ENCODE measurements around the gene PASD1.

PASD1 gene

GRCh38 chrX:151609222-151609621 lies 45.7 kb downstream of the PASD1 start:
- no peak overlapping the region for H3K4me3 ChIP-seq (ENCODE audit: low read length in 2 of 2)
- H3K36me3 ChIP-seq (ENCODE audit: control insufficient read depth in 2 of 2, insufficient read depth in 2 of 2, low read length in 2 of 2), result no peaks in the 10 kb centered on the region
- no peaks in the 10 kb centered on the region for H3K9me3 ChIP-seq (ENCODE audit: control insufficient read depth in 2 of 2, low read length in 2 of 2)
- peaks cover 0 to 4% of the 10 kb centered on the region in 2 donors for H3K27me3 ChIP-seq (ENCODE audit: control insufficient read depth in 2 of 2, insufficient read depth in 2 of 2, low read length in 2 of 2)
- H3K4me1 ChIP-seq (ENCODE audit: control insufficient read depth in 2 of 2, insufficient read depth in 2 of 2, low read length in 2 of 2), result no peaks in the 10 kb centered on the region
- no peak overlapping the region for H3K27ac ChIP-seq (ENCODE audit: low read depth in 2 of 2, low read length in 2 of 2)
- H3K9ac ChIP-seq (ENCODE audit: low read depth in 1 of 2, low read length in 2 of 2), result no peak overlapping the region

DNA sequence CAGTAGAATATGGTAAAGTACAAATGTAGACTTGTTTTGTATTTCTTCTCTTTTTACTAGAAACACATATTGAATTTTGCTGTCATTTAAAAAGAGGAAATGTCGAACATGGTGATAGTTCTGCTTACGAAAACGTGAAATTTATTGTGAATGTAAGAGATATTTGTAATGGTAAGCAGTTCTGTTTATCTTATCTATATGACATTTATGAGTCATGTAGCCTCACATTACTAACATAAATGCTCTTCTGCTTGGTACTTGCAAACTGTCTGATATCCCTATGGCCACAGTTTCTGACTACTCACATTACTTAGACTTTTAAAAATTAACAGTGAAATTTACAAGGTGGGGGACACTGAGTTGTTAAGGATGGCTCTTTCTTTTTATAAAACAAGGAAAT lies 57.9 kb downstream of the PASD1 start:
- Histone ChIP-seq H3K9ac (ENCODE audit: low read depth in 1 of 2, low read length in 2 of 2) (no peak overlapping the region), H3K9me3 (ENCODE audit: control insufficient read depth in 2 of 2, low read length in 2 of 2) (no peaks in the 10 kb centered on the region), H3K4me1 (ENCODE audit: control insufficient read depth in 2 of 2, insufficient read depth in 2 of 2, low read length in 2 of 2) (no peaks in the 10 kb centered on the region), H3K27ac (ENCODE audit: low read depth in 2 of 2, low read length in 2 of 2) (no peak overlapping the region), H3K36me3 (ENCODE audit: control insufficient read depth in 2 of 2, insufficient read depth in 2 of 2, low read length in 2 of 2) (no peaks in the 10 kb centered on the region), H3K4me3 (ENCODE audit: low read length in 2 of 2) (no peak overlapping the region), H3K27me3 (ENCODE audit: control insufficient read depth in 2 of 2, insufficient read depth in 2 of 2, low read length in 2 of 2) (no peaks in the 10 kb centered on the region)

- H3K27me3 ChIP-seq (ENCODE audit: control insufficient read depth in 2 of 2, insufficient read depth in 2 of 2, low read length in 2 of 2), result no peaks in the 10 kb centered on the region
- H3K4me3 ChIP-seq (ENCODE audit: low read length in 2 of 2), result no peak overlapping the region
- H3K4me1 ChIP-seq (ENCODE audit: control insufficient read depth in 2 of 2, insufficient read depth in 2 of 2, low read length in 2 of 2), result no peaks in the 10 kb centered on the region
- H3K9ac ChIP-seq (ENCODE audit: low read depth in 1 of 2, low read length in 2 of 2), result no peak overlapping the region
- no peaks in the 10 kb centered on the region for H3K9me3 ChIP-seq (ENCODE audit: control insufficient read depth in 2 of 2, low read length in 2 of 2)
- no peak overlapping the region for H3K27ac ChIP-seq (ENCODE audit: low read depth in 2 of 2, low read length in 2 of 2)
- H3K36me3 ChIP-seq (ENCODE audit: control insufficient read depth in 2 of 2, insufficient read depth in 2 of 2, low read length in 2 of 2), result no peaks in the 10 kb centered on the region
These were observed 61.2 kb downstream of the PASD1 start for GRCh38 chrX:151624677-151625076.

GRCh38 chrX:151631822-151632221 lies 68.3 kb downstream of the PASD1 start:
- Histone ChIP-seq H3K27me3 (ENCODE audit: control insufficient read depth in 2 of 2, insufficient read depth in 2 of 2, low read length in 2 of 2) (no peaks in the 10 kb centered on the region), H3K4me1 (ENCODE audit: control insufficient read depth in 2 of 2, insufficient read depth in 2 of 2, low read length in 2 of 2) (no peaks in the 10 kb centered on the region), H3K36me3 (ENCODE audit: control insufficient read depth in 2 of 2, insufficient read depth in 2 of 2, low read length in 2 of 2) (no peaks in the 10 kb centered on the region), H3K9me3 (ENCODE audit: control insufficient read depth in 2 of 2, low read length in 2 of 2) (no peaks in the 10 kb centered on the region), H3K9ac (ENCODE audit: low read depth in 1 of 2, low read length in 2 of 2) (no peak overlapping the region), H3K27ac (ENCODE audit: low read depth in 2 of 2, low read length in 2 of 2) (no peak overlapping the region), H3K4me3 (ENCODE audit: low read length in 2 of 2) (no peak overlapping the region)

DNA sequence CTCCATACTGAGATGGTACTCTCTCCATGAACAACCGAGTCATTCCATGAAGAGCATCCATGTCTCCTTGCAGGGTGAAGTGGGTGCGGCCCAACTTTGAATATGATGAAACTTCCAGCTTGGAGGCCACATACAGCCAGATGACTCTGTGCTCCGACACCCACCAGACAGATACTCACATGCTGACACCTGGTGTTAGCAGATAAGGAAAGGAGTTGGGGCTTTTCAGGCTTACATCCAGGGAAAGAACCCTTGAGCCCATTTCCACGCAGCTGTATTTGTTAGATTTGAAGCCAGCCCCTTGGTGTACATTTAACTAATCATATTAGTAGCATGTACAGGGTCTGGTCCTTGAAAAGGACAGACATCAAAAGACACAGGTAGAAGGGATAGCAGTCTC lies 69.7 kb downstream of the PASD1 start:
- Histone ChIP-seq H3K4me3 (ENCODE audit: low read length in 2 of 2) (no peak overlapping the region), H3K27me3 (ENCODE audit: control insufficient read depth in 2 of 2, insufficient read depth in 2 of 2, low read length in 2 of 2) (no peaks in the 10 kb centered on the region), H3K36me3 (ENCODE audit: control insufficient read depth in 2 of 2, insufficient read depth in 2 of 2, low read length in 2 of 2) (no peaks in the 10 kb centered on the region), H3K9ac (ENCODE audit: low read depth in 1 of 2, low read length in 2 of 2) (no peak overlapping the region), H3K9me3 (ENCODE audit: control insufficient read depth in 2 of 2, low read length in 2 of 2) (no peaks in the 10 kb centered on the region), H3K4me1 (ENCODE audit: control insufficient read depth in 2 of 2, insufficient read depth in 2 of 2, low read length in 2 of 2) (no peaks in the 10 kb centered on the region), H3K27ac (ENCODE audit: low read depth in 2 of 2, low read length in 2 of 2) (no peak overlapping the region)

DNA sequence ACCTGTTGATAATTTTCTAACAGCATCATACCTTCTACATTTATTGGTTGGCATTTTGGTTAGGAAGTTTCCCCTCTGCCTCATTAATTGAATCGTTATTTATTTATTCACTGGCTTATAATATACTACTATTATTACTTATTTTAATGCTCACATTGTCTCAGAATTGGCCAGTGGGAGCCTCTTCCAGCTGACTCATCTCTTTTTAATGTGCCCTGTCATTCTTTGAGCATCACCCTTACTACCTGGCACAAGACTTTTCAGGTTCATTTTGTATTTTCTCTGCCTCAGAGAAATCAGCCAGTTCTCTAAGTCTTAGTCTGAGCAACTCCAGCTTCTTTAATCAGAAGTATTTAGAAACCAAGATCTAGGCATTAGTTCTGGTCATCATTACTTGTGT lies 71.5 kb downstream of the PASD1 start:
- Histone ChIP-seq H3K27me3 (ENCODE audit: control insufficient read depth in 2 of 2, insufficient read depth in 2 of 2, low read length in 2 of 2) (no peaks in the 10 kb centered on the region), H3K9ac (ENCODE audit: low read depth in 1 of 2, low read length in 2 of 2) (no peak overlapping the region), H3K27ac (ENCODE audit: low read depth in 2 of 2, low read length in 2 of 2) (no peak overlapping the region), H3K36me3 (ENCODE audit: control insufficient read depth in 2 of 2, insufficient read depth in 2 of 2, low read length in 2 of 2) (no peaks in the 10 kb centered on the region), H3K4me3 (ENCODE audit: low read length in 2 of 2) (no peak overlapping the region), H3K9me3 (ENCODE audit: control insufficient read depth in 2 of 2, low read length in 2 of 2) (no peaks in the 10 kb centered on the region), H3K4me1 (ENCODE audit: control insufficient read depth in 2 of 2, insufficient read depth in 2 of 2, low read length in 2 of 2) (no peaks in the 10 kb centered on the region)

DNA sequence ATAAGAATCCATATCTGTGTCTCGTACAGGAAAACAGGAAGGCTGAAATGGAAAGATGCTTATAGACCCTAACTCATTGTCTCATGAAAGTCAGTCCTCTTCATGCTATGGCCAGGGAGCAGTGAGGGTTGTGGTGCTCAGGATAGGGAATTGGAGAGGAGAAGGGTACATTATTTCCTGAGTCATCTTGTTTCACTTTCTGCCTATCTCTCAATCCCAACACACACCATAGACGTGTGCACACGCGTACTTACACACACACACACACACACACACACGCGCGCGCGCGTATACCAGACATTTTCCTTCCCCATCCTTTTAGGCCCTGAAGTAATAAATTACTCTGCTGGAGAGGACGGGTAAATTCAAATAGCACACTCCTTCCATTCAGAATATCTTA lies 78.1 kb downstream of the PASD1 start:
- Histone ChIP-seq H3K27me3 (ENCODE audit: control insufficient read depth in 2 of 2, insufficient read depth in 2 of 2, low read length in 2 of 2) (peaks cover 0 to 3% of the 10 kb centered on the region in 2 donors), H3K4me1 (ENCODE audit: control insufficient read depth in 2 of 2, insufficient read depth in 2 of 2, low read length in 2 of 2) (no peaks in the 10 kb centered on the region), H3K4me3 (ENCODE audit: low read length in 2 of 2) (no peak overlapping the region), H3K9me3 (ENCODE audit: control insufficient read depth in 2 of 2, low read length in 2 of 2) (no peaks in the 10 kb centered on the region), H3K27ac (ENCODE audit: low read depth in 2 of 2, low read length in 2 of 2) (no peak overlapping the region), H3K9ac (ENCODE audit: low read depth in 1 of 2, low read length in 2 of 2) (no peak overlapping the region), H3K36me3 (ENCODE audit: control insufficient read depth in 2 of 2, insufficient read depth in 2 of 2, low read length in 2 of 2) (no peaks in the 10 kb centered on the region)

DNA sequence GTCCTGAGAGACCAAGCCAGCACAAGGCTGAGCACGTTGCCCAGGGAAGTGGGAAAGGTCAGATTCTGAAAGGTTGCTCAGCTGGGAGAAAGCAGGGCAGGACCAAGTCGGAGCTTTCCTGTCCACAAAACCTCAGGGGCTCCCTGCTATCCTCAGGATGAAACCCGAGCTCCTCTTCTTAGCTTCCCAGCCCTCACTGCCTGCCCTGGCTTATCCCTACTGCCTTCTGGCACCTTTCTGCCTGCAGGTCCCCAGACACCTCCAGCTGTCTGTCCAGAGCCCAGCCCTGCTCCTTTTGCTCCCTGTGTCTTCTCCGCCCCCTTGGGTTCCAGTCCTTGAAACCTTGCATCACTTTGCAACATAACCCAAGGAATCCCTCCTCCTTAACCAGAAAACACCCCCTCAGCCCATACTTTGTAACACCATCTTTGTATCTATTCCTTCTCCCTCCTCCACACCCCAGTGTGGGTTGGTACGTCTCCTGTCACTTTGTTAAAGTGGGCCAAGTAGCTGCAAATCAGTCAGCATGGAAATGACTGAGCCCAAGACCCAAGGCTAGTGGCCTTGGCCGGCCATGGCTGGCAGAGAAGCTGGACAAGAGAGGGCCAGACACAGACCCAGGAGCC lies 111.8 kb downstream of the PASD1 start:
- Histone ChIP-seq H3K27me3 (ENCODE audit: control insufficient read depth in 2 of 2, insufficient read depth in 2 of 2, low read length in 2 of 2) (peaks cover 0 to 6% of the 10 kb centered on the region in 2 donors), H3K27ac (ENCODE audit: low read depth in 2 of 2, low read length in 2 of 2) (no peak overlapping the region), H3K4me1 (ENCODE audit: control insufficient read depth in 2 of 2, insufficient read depth in 2 of 2, low read length in 2 of 2) (no peaks in the 10 kb centered on the region), H3K9me3 (ENCODE audit: control insufficient read depth in 2 of 2, low read length in 2 of 2) (no peaks in the 10 kb centered on the region), H3K36me3 (ENCODE audit: control insufficient read depth in 2 of 2, insufficient read depth in 2 of 2, low read length in 2 of 2) (no peaks in the 10 kb centered on the region), H3K9ac (ENCODE audit: low read depth in 1 of 2, low read length in 2 of 2) (no peak overlapping the region), H3K4me3 (ENCODE audit: low read length in 2 of 2) (no peak overlapping the region)

- Histone ChIP-seq H3K4me3 (ENCODE audit: low read length in 2 of 2) (no peak overlapping the region), H3K27me3 (ENCODE audit: control insufficient read depth in 2 of 2, insufficient read depth in 2 of 2, low read length in 2 of 2) (peaks cover 0 to 6% of the 10 kb centered on the region in 2 donors), H3K4me1 (ENCODE audit: control insufficient read depth in 2 of 2, insufficient read depth in 2 of 2, low read length in 2 of 2) (no peaks in the 10 kb centered on the region), H3K36me3 (ENCODE audit: control insufficient read depth in 2 of 2, insufficient read depth in 2 of 2, low read length in 2 of 2) (no peaks in the 10 kb centered on the region), H3K27ac (ENCODE audit: low read depth in 2 of 2, low read length in 2 of 2) (no peak overlapping the region), H3K9me3 (ENCODE audit: control insufficient read depth in 2 of 2, low read length in 2 of 2) (no peaks in the 10 kb centered on the region), H3K9ac (ENCODE audit: low read depth in 1 of 2, low read length in 2 of 2) (no peak overlapping the region)
These were observed 112.7 kb downstream of the PASD1 start for GRCh38 chrX:151676196-151676595.

DNA sequence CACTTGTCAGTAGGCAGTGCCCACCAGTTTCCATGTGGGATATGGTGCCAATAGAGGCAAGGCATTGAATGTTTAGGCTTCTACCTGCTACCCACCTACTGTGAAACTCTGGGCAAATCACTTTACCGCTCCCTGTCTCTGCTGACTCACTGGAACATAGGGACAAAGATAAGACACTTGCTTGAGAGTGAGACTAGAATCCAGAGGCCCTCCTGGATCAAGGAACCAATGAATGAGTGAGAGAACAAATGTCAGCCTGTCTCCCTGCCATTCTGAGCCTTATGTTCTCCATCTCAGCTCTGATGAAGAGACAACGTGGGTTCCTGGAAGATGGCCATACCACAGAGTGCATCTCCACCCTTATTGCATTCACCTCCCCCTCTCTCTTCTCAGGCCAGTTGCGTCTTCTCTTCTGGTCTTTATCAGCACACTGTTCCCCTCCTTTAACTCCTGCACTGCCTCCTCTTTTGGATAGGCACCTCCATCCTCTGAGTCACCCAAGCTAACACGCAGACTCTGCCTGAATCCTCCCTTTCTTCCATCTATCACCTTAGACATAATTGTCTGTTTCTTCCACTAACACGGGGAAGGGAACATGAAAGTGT lies 116.4 kb downstream of the PASD1 start:
- Histone ChIP-seq H3K4me3 (ENCODE audit: low read length in 2 of 2) (no peak overlapping the region), H3K36me3 (ENCODE audit: control insufficient read depth in 2 of 2, insufficient read depth in 2 of 2, low read length in 2 of 2) (no peaks in the 10 kb centered on the region), H3K27me3 (ENCODE audit: control insufficient read depth in 2 of 2, insufficient read depth in 2 of 2, low read length in 2 of 2) (peaks cover 0 to 9% of the 10 kb centered on the region in 2 donors), H3K9ac (ENCODE audit: low read depth in 1 of 2, low read length in 2 of 2) (no peak overlapping the region), H3K27ac (ENCODE audit: low read depth in 2 of 2, low read length in 2 of 2) (no peak overlapping the region), H3K4me1 (ENCODE audit: control insufficient read depth in 2 of 2, insufficient read depth in 2 of 2, low read length in 2 of 2) (no peaks in the 10 kb centered on the region), H3K9me3 (ENCODE audit: control insufficient read depth in 2 of 2, low read length in 2 of 2) (no peaks in the 10 kb centered on the region)

All from mucosa of rectum (tissue), 2 donors.